Measurements from ENCODE around the gene GNAO1.

DNA sequence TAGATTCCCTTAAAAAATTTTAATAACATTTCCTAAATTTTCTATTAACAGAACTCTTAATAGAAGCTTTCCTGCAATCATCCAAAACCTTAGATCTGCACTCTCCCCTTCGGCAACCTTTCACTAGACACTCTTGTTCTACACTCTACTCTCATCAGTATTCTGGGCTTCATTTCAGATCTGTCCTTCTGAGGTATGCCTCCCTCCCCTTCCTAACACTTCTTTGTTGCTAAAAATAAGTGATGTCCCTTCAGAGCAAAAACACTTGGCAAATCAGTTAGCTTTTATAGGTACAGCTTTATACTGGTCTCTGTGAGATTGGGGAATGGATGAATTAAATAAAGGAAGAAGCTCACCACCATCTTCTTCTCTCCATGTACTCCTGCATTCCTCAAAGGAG lies 28.2 kb upstream of the GNAO1 start:
- TF ChIP-seq, protein P1, sequence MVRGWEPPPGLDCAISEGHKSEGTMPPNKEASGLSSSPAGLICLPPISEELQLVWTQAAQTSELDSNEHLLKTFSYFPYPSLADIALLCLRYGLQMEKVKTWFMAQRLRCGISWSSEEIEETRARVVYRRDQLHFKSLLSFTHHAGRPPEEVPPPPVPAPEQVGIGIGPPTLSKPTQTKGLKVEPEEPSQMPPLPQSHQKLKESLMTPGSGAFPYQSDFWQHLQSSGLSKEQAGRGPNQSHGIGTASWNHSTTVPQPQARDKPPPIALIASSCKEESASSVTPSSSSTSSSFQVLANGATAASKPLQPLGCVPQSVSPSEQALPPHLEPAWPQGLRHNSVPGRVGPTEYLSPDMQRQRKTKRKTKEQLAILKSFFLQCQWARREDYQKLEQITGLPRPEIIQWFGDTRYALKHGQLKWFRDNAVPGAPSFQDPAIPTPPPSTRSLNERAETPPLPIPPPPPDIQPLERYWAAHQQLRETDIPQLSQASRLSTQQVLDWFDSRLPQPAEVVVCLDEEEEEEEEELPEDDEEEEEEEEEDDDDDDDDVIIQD (CRISPR knock-in tag; IDR thresholded peaks at IDR 0.05): no peak
- TF ChIP-seq, protein P2, sequence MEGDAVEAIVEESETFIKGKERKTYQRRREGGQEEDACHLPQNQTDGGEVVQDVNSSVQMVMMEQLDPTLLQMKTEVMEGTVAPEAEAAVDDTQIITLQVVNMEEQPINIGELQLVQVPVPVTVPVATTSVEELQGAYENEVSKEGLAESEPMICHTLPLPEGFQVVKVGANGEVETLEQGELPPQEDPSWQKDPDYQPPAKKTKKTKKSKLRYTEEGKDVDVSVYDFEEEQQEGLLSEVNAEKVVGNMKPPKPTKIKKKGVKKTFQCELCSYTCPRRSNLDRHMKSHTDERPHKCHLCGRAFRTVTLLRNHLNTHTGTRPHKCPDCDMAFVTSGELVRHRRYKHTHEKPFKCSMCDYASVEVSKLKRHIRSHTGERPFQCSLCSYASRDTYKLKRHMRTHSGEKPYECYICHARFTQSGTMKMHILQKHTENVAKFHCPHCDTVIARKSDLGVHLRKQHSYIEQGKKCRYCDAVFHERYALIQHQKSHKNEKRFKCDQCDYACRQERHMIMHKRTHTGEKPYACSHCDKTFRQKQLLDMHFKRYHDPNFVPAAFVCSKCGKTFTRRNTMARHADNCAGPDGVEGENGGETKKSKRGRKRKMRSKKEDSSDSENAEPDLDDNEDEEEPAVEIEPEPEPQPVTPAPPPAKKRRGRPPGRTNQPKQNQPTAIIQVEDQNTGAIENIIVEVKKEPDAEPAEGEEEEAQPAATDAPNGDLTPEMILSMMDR (IDR thresholded peaks at IDR 0.05 in 2 of 3, conservative IDR thresholded peaks at IDR 0.05 in 1 of 3; ENCODE audit: insufficient read depth in 2 of 3, low read depth in 1 of 3, low read length in 3 of 3): no peak
- TF ChIP-seq, protein P3, sequence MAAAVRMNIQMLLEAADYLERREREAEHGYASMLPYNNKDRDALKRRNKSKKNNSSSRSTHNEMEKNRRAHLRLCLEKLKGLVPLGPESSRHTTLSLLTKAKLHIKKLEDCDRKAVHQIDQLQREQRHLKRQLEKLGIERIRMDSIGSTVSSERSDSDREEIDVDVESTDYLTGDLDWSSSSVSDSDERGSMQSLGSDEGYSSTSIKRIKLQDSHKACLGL (CRISPR knock-in tag; IDR thresholded peaks at IDR 0.05; ENCODE audit: borderline replicate concordance, poor library complexity, severe bottlenecking): no peak
